ENCODE measurements around the gene TAPT1.

DNA sequence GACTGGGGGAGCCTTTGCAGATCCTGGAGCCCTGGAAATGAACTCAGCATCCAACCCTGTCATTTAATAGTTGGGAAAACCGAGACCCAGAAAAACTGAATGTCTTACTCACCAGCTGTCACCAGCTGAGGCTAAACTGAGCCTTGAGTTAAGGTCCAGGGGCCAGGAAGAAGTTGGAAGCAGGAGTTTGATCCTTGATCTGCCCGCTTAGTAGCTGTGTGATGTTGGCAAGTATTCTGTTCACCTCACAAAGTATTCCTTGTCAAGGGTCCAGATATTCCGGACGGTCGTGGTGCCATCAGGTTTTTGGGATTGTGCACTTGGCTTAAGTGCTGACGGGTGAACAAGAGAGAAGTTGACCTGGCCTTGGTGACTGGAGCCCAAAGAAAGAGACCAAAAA lies 111.7 kb downstream of the TAPT1 start:
- TF ChIP-seq POLR2AphosphoS5 (IDR thresholded peaks at IDR 0.05) (no peak), POLR2A (IDR thresholded peaks at IDR 0.05) (no peak)
- TF ChIP-seq, protein P1, sequence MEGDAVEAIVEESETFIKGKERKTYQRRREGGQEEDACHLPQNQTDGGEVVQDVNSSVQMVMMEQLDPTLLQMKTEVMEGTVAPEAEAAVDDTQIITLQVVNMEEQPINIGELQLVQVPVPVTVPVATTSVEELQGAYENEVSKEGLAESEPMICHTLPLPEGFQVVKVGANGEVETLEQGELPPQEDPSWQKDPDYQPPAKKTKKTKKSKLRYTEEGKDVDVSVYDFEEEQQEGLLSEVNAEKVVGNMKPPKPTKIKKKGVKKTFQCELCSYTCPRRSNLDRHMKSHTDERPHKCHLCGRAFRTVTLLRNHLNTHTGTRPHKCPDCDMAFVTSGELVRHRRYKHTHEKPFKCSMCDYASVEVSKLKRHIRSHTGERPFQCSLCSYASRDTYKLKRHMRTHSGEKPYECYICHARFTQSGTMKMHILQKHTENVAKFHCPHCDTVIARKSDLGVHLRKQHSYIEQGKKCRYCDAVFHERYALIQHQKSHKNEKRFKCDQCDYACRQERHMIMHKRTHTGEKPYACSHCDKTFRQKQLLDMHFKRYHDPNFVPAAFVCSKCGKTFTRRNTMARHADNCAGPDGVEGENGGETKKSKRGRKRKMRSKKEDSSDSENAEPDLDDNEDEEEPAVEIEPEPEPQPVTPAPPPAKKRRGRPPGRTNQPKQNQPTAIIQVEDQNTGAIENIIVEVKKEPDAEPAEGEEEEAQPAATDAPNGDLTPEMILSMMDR (IDR thresholded peaks at IDR 0.05 in 8 of 11, conservative IDR thresholded peaks at IDR 0.05 in 3 of 11): no peak
